ENCODE data around the gene TBC1D8B. TPM values are rescaled to one million over a fixed set of nuclear protein-coding genes. Genes with fewer than 3 reads are reported as not detected.
"Not testable (repeated sequence)": the region's sequence is repeated elsewhere in the genome, so short reads cannot be mapped to it uniquely, and the experiment has no call there.

TBC1D8B gene
- 10 to 100 TPM in 1 of 2 donors, 1 to 10 TPM in 1; 5.6 to 20.2 TPM for total RNA-seq
- 1 to 10 TPM; 2.2 to 2.9 TPM for polyA plus RNA-seq
- long read RNA-seq, donor 1, result 0 reads
- long read RNA-seq, donor 2, result 0 reads
- long read RNA-seq, donor 3, result 0 reads
- long read RNA-seq, donor 4, result 0 reads
- long read RNA-seq, donor 5, result 0 reads

DNA sequence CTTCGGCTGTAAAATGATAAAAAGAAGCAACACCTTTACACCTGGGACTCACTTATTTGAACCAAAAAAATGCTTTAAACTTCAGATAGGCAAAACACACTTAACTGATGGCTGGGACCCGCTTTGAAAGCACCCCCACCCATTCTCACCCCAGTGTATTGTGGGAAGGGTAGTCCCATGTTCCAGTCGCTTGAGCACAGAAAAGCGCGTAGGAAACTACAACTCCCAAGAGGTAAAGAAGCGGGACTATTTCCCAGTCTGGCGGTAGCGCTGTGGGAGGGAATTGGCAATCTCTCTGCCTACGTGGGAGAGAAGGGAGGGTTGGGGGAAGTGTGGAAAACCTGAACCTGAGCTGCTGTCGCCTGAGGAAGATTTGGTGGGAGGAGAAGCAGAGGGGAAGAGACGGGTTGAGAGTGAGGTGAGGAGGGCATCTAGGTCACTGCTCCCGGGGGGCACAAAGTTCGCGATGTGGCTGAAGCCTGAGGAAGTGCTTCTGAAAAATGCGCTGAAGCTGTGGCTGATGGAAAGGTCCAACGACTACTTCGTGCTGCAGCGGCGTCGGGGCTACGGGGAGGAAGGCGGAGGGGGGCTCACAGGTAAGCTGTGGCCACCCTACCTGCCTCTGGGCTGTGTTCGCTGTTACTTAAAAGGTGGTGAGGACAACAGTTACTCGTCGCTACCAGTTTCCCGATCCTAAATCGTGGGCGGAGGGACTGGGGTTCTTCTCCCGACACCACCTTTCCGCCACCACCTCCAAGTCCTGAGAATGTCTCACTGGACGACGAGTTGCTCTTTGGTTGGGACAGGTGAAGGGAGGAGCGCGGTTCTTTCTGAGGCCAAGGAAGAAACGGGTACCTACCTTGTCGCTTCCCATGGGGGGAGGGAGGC is at the start of gene TBC1D8B:
Gene TBC1D8B (plus strand): TSS at position 286 of the 888 bp plus-strand sequence. CDS start 181 bp downstream, at position 467.
- H3K36me3 ChIP-seq (ENCODE audit: control insufficient read depth in 4 of 4, insufficient read depth in 4 of 4, low read length in 4 of 4), result no peaks in the 10 kb centered on the region
- TF ChIP-seq, protein P1, sequence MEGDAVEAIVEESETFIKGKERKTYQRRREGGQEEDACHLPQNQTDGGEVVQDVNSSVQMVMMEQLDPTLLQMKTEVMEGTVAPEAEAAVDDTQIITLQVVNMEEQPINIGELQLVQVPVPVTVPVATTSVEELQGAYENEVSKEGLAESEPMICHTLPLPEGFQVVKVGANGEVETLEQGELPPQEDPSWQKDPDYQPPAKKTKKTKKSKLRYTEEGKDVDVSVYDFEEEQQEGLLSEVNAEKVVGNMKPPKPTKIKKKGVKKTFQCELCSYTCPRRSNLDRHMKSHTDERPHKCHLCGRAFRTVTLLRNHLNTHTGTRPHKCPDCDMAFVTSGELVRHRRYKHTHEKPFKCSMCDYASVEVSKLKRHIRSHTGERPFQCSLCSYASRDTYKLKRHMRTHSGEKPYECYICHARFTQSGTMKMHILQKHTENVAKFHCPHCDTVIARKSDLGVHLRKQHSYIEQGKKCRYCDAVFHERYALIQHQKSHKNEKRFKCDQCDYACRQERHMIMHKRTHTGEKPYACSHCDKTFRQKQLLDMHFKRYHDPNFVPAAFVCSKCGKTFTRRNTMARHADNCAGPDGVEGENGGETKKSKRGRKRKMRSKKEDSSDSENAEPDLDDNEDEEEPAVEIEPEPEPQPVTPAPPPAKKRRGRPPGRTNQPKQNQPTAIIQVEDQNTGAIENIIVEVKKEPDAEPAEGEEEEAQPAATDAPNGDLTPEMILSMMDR (IDR thresholded peaks at IDR 0.05; ENCODE audit: control extremely low read depth, extremely low read depth), result no peak
- H3K9ac ChIP-seq (ENCODE audit: insufficient read depth in 1 of 2, low read length in 2 of 2), result peak within 1 kb of the TSS; percentile 72 to 95
- H3K27me3 ChIP-seq (ENCODE audit: control insufficient read depth in 3 of 3, insufficient read depth in 3 of 3, low read length in 2 of 3), result peaks cover 0 to 34% (median 28%) of the 10 kb centered on the region in 3 donors
- DNase-seq (peak; percentile 89 to 96 (median 94)), ATAC-seq (ENCODE audit: insufficient read depth, low FRiP score) (peak; percentile 91)
- H3K4me3 ChIP-seq, result peak within 1 kb of the TSS; percentile 49
- no peaks in the 10 kb centered on the region for H3K9me3 ChIP-seq (ENCODE audit: control insufficient read depth in 4 of 4, insufficient read depth in 3 of 4, low read length in 3 of 4)
- H3K4me1 ChIP-seq (ENCODE audit: control insufficient read depth in 5 of 5, insufficient read depth in 5 of 5, low read length in 5 of 5), result no peaks in the 10 kb centered on the region
- peak within 1 kb of the TSS in 1 of 2 donors; percentile 56 for H3K27ac ChIP-seq (ENCODE audit: low read depth in 1 of 2, low read length in 1 of 2)
- 0 to 25% methylated on average over 31 to 36 of the region's 36 CpGs for WGBS, 2 donors

DNA sequence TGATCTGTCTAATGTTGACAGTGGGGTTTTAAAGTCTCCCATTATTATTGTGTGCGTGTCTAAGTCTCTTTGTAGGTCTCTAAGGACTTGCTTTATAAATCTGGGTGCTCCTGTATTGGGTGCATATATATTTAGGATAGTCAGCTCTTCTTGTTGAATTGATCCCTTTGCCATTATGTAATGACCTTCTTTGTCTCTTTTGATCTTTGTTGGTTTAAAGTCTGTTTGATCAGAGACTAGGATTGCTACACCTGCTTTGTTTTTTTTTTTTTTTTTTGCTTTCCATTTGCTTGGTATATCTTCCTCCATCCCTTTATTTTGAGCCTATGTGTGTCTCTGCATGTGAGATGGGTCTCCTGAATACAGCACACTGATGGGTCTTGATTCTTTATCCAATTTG is 33.2 kb upstream of the TBC1D8B start:
- not testable (repeated sequence) for DNase-seq; H3K4me1 ChIP-seq (ENCODE audit: control insufficient read depth in 5 of 5, insufficient read depth in 5 of 5, low read length in 5 of 5); H3K9me3 ChIP-seq (ENCODE audit: control insufficient read depth in 4 of 4, insufficient read depth in 3 of 4, low read length in 3 of 4); H3K9ac ChIP-seq (ENCODE audit: insufficient read depth in 1 of 2, low read length in 2 of 2); H3K36me3 ChIP-seq (ENCODE audit: control insufficient read depth in 4 of 4, insufficient read depth in 4 of 4, low read length in 4 of 4); ATAC-seq (ENCODE audit: insufficient read depth, low FRiP score); H3K27ac ChIP-seq (ENCODE audit: low read depth in 1 of 2, low read length in 1 of 2); H3K4me3 ChIP-seq; H3K27me3 ChIP-seq (ENCODE audit: control insufficient read depth in 3 of 3, insufficient read depth in 3 of 3, low read length in 2 of 3)
- WGBS, 2 donors, result 50 to 79% methylated on average over 1 of the region's 1 CpG

DNA sequence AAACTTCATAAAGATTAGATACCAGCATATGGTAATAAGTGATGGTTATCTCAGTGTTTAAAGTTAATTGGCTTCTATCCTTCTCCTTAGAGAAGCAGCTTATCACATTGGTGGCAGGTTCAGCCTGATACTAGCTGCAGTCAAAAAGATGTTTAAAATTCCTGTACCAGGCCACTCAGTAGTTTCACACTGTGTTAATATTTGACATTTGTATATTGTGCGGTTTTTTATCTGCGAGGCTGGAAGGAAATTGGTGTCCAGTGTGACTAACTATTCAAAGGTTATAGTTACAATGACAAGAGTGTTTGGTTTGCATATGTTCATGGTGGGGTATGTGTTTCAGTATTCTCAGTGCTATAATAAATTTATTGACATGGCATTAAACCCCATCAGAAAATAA is 27.5 kb upstream of the TBC1D8B start:
- no peak overlapping the region for H3K27ac ChIP-seq (ENCODE audit: low read depth in 1 of 2, low read length in 1 of 2)
- no peaks in the 10 kb centered on the region for H3K4me1 ChIP-seq (ENCODE audit: control insufficient read depth in 5 of 5, insufficient read depth in 5 of 5, low read length in 5 of 5)
- H3K9ac ChIP-seq (ENCODE audit: insufficient read depth in 1 of 2, low read length in 2 of 2), result no peak overlapping the region
- H3K27me3 ChIP-seq (ENCODE audit: control insufficient read depth in 3 of 3, insufficient read depth in 3 of 3, low read length in 2 of 3), result peaks cover 0 to 17% (median 6%) of the 10 kb centered on the region in 3 donors
- H3K4me3 ChIP-seq, result no peak overlapping the region
- no peaks in the 10 kb centered on the region for H3K9me3 ChIP-seq (ENCODE audit: control insufficient read depth in 4 of 4, insufficient read depth in 3 of 4, low read length in 3 of 4)
- no peaks in the 10 kb centered on the region for H3K36me3 ChIP-seq (ENCODE audit: control insufficient read depth in 4 of 4, insufficient read depth in 4 of 4, low read length in 4 of 4)
- WGBS, 2 donors, result 52 to 68% methylated on average over 2 of the region's 2 CpGs
- DNase-seq (peak in 1 of 3 donors; percentile 1), ATAC-seq (ENCODE audit: insufficient read depth, low FRiP score) (no peak)
- TF ChIP-seq, protein P1 (IDR thresholded peaks at IDR 0.05; ENCODE audit: control extremely low read depth, extremely low read depth), result no peak

DNA sequence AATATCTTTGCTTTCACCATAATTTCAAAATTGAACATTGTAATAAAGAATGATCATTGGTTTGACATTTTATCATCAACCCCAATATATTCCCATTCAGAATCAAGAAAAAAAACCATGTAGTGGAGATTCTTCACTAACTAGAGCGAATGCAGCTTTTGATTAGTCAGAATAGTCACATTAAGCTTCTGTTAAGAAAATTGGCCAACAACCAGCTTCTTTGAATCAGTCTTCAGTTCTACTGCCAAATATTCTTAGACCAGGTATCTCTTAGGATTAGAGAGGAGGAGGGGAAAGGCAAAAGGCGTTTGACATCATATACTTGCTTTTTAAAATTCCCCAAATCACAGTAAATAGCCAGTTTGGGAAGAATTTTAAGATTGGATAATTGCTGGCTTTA is 22.2 kb upstream of the TBC1D8B start:
- peaks cover 0 to 37% (median 17%) of the 10 kb centered on the region in 3 donors for H3K27me3 ChIP-seq (ENCODE audit: control insufficient read depth in 3 of 3, insufficient read depth in 3 of 3, low read length in 2 of 3)
- H3K27ac ChIP-seq (ENCODE audit: low read depth in 1 of 2, low read length in 1 of 2), result no peak overlapping the region
- H3K4me1 ChIP-seq (ENCODE audit: control insufficient read depth in 5 of 5, insufficient read depth in 5 of 5, low read length in 5 of 5), result no peaks in the 10 kb centered on the region
- 30 to 81% methylated on average over 2 of the region's 2 CpGs for WGBS, 2 donors
- no peaks in the 10 kb centered on the region for H3K36me3 ChIP-seq (ENCODE audit: control insufficient read depth in 4 of 4, insufficient read depth in 4 of 4, low read length in 4 of 4)
- no peak overlapping the region for H3K4me3 ChIP-seq
- DNase-seq (no peak), ATAC-seq (ENCODE audit: insufficient read depth, low FRiP score) (no peak)
- H3K9me3 ChIP-seq (ENCODE audit: control insufficient read depth in 4 of 4, insufficient read depth in 3 of 4, low read length in 3 of 4), result no peaks in the 10 kb centered on the region
- H3K9ac ChIP-seq (ENCODE audit: insufficient read depth in 1 of 2, low read length in 2 of 2), result no peak overlapping the region
- TF ChIP-seq, protein P1 (IDR thresholded peaks at IDR 0.05; ENCODE audit: control extremely low read depth, extremely low read depth), result no peak
